HG02884 (cell line): ENCODE data around the gene NEMP1.
"Not testable (repeated sequence)": the region's sequence is repeated elsewhere in the genome, so short reads cannot be mapped to it uniquely, and the experiment has no call there.

Source experiments
- ATAC-seq: cut with Tn5 transposase; IDR thresholded peaks from one replicate; pipeline ENCODE4 v1.9.1; 2021; ENCODE audit warnings: mild to moderate bottlenecking, moderate library complexity; ENCODE audit not compliant: unreplicated experiment

The NEMP1 gene

GRCh38 chr12:57091638-57092528, 13.3 kb upstream of the NEMP1 start:
- no peak for ATAC-seq

GRCh38 chr12:57090924-57091637, 12.5 kb upstream of the NEMP1 start:
- ATAC-seq, result no peak

GRCh38 chr12:57090490-57090889, 11.9 kb upstream of the NEMP1 start:
- no peak for ATAC-seq

GRCh38 chr12:57089271-57090245, 11.0 kb upstream of the NEMP1 start:
- no peak for ATAC-seq

- peak; percentile 39 for ATAC-seq
These were observed 10.0 kb upstream of the NEMP1 start, which contains the start of gene NAB2 for GRCh38 chr12:57088354-57089270. Gene NAB2, plus strand, starts transcription at chr12:57089114. Its CDS starts 158 bp downstream, at chr12:57089272.

- ATAC-seq, result peak; percentile 36
These were observed 9.2 kb upstream of the NEMP1 start for GRCh38 chr12:57087691-57088353.

GRCh38 chr12:57087010-57087690, 8.6 kb upstream of the NEMP1 start:
- ATAC-seq, result peak; percentile 36

GRCh38 chr12:57086493-57087009, 8.0 kb upstream of the NEMP1 start:
- no peak for ATAC-seq

DNA sequence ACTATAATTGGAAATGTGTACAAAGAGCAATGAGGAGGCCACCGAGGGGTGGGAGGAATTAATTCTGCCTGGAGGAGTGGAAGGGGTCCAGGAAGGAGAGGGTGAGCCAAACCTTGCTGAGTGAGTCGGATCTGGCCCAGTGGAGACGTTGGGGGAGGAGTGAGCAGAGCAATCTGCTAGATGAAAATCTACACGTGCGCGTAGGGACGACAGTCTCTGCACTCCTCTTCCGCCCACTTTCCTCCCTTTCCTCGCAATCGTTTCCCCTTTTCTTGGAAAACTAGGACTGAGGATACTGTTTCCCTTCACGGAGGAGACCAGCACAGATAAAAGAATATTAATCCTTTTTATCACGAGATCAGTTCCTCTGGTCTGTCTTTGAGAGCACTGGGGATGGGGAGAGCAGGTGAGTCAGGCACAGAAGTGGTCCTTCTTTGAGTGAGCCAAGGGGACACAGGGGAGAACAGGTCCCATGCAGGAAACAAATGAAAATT, 7.5 kb upstream of the NEMP1 start:
- no peak for ATAC-seq

GRCh38 chr12:57080855-57081254, 2.3 kb upstream of the NEMP1 start:
- ATAC-seq, result no peak

DNA sequence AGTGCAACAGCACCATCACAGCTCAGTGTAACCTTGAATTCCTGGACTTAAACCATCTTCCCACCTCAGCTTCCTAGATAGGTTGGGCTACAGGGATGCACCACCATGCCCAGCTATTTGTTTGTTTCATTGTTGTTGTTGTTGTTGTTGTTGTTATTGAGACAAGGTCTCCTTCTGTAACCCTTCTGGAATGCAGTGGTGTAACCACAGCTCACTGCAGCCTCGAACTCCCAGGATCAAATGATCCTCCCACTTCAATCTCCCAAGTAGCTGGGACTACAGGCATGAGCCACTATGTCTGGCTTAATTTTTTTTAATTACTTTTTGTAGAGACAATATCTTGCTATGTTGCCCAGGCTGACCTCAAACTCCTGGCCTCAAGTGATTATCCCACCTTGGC, 1.2 kb upstream of the NEMP1 start:
- no peak for ATAC-seq

- ATAC-seq, result not testable (repeated sequence)
These were observed 4.8 kb downstream of the NEMP1 start for GRCh38 chr12:57073566-57074450.

DNA sequence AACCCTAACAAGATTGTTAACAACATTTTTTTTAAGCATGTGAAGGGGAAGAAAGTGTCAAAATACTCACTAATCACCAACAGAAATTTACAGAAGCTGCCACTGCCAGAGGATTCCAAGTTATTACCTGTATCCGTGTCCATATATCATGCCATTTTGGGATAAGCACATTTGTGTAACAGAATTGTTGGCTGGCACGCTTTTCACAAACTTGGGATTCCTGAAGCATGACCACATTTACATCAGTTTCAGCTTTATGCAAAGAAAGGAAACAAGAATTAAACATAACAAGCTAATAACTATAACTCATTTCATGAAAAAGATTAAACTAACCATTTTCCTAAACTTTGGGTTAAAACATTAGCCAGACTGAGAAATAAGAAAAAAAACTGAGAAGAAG, 5.9 kb downstream of the NEMP1 start:
- no peak for ATAC-seq

- peak; percentile 80 for ATAC-seq
These were observed 9.1 kb downstream of the NEMP1 start for GRCh38 chr12:57069523-57069922.

DNA sequence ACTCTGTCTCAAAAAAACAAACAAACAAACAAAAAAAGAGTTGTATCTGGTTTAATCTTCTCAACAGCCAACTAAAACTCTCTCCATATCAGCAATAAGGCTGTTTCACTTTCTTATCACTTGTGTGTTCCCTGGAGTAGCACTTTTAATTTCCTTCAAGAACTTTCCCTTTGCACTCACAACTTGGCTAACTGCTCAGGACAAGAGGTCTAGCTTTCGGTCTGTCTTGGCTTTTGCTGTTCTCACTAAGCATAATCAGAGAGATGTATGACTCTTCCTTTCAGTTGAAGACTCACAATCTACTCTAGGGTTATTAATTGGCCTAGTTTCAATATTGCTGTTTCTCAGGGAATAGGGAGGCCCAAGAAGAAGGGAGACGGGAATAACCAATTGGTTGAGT, 12.3 kb downstream of the NEMP1 start:
- ATAC-seq, result no peak

DNA sequence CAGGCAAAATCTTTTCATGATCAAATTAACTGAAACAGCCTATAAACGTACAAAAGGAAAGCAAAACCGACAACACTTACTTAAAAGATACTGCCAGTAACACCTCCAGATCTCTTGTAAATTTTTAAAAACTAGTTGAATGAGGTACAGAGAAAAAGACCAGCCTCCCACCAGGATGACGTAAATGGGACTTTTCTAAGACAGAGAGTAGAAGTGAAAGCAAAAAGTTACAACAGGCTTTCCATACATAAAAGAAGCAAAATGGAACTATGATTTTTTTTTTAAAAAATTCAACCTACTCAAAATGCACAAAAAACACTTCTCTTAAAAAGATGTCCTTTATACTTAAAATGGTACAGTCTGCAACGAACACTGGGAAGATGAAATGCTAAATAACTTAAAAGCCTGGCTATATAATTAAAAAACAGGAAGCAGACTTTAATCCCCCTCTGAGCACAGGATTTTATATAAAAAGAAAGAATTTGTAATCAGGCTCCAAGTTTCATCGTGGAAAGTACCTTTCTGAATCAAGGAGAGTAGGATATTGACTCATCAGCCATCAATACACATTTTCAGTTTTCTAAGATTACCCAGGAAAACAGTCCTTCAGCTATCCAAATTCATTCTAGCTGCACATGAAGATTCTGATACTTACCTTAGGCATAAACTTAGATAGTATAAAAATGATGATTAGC, 14.5 kb downstream of the NEMP1 start:
- peak; percentile 91 for ATAC-seq

GRCh38 chr12:57058454-57058853, 20.1 kb downstream of the NEMP1 start:
- ATAC-seq, result no peak
